NB4 (cell line): ENCODE results near the gene CERS1.
A peak's percentile ranks its signal among the peaks of the same experiment; 100 is the strongest.

ENCODE experiments used
- POLR2A ChIP-seq: IDR thresholded peaks from 2 replicates; pipeline ENCODE4 v1.6.1; 2011; ENCODE audit warnings: mild to moderate bottlenecking; ENCODE audit not compliant: insufficient read length; ENCODE audit errors: extremely low read depth
- TF ChIP-seq, protein P1 (sequence below): IDR thresholded peaks from one replicate; pipeline ENCODE4 v1.5.1; 2012; ENCODE audit warnings: low read depth, low read length

DNA sequence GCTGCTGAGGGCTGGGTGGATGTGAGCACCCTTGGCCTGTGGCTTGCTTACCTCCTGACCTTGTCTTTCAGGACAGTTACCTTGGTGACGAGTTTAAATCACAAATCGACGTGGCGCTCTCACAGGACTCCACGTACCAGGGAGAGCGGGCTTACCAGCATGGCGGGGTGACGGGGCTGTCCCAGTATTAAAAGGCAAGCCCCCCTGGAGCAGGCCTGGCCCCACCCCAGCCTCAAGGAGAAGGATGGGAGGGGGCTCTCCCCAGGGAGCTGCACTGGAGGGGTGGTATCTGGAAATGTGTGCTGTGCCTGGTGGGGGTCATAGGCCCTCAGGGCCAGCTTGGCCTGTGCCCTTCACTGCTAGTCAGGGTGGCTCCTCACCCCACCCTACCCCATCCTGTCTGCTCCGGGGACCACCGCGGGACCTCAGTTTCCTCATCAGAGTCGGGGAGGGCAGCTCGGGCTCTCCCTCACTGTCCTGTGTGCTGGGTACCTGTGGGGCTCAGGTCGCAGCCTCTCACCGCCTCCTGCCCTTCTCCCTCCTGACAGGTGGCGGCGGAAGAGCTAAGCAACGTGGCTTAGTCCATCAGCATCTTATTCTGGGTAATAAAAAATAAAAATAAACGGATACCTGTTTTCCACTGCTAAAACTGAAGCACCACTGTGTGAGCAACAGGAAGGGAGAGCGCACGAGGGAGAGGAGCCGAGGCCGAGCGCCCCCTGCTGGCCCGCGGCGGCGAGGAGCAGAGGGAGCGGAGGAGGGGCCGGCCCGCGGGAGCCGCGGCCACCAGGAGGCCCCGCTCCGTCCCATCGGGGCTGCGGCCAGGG is 29.8 kb downstream of the CERS1 start:
- peak; percentile 24 for TF ChIP-seq POLR2A
- TF ChIP-seq, protein P1, sequence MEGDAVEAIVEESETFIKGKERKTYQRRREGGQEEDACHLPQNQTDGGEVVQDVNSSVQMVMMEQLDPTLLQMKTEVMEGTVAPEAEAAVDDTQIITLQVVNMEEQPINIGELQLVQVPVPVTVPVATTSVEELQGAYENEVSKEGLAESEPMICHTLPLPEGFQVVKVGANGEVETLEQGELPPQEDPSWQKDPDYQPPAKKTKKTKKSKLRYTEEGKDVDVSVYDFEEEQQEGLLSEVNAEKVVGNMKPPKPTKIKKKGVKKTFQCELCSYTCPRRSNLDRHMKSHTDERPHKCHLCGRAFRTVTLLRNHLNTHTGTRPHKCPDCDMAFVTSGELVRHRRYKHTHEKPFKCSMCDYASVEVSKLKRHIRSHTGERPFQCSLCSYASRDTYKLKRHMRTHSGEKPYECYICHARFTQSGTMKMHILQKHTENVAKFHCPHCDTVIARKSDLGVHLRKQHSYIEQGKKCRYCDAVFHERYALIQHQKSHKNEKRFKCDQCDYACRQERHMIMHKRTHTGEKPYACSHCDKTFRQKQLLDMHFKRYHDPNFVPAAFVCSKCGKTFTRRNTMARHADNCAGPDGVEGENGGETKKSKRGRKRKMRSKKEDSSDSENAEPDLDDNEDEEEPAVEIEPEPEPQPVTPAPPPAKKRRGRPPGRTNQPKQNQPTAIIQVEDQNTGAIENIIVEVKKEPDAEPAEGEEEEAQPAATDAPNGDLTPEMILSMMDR = peak; percentile 83
